HG03575 (cell line): ENCODE measurements around the gene VPS13D.

Experiments
- ATAC-seq: cut with Tn5 transposase; IDR thresholded peaks from one replicate; pipeline ENCODE4 v1.9.1; 2021; ENCODE audit not compliant: unreplicated experiment, insufficient number of reproducible peaks, low FRiP score; ENCODE audit errors: extremely low read depth

Gene VPS13D

DNA sequence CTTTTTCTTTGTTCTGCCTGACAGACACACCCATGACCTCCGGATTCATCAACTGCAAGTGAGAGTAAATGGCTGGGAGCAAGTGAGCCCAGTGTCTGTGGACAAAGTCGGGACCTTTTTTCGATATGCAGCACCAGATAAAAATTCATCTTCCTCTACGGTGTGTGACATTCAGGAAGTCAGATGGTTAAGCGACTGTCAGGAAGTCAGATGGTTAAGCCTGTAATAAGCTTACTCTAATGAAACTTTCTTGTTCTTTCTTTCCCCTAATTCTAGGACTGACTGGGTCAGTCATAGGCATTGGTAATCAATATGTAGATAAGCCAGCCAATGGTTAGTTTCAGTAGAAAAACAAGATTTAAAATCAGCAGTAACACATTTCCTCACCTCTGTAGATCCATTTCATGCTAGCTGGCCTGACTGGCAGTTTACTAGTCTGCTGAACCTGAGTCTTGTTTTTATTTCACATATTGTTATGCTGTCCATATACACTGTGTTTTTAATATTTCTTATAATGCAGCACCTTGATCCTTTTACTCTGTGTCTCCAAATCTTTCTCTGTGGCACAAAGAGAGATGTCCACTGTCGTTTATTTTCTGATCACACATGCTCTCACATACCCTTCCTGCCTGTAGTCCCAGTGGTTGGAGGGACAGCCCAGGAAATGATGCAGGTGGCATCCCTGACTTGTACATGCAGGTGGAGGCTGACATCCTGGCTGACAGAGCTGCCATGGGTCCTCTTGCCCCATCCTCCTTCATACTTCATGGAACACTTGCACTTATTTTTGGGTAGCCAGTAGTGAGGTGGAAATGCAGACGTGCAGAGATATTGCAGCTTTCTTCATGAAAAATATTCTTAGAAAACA lies 115.8 kb downstream of the VPS13D start:
- ATAC-seq: no peak

- no peak for ATAC-seq
Observed at GRCh38 chr1:12346483-12347151, 116.8 kb downstream of the VPS13D start.

DNA sequence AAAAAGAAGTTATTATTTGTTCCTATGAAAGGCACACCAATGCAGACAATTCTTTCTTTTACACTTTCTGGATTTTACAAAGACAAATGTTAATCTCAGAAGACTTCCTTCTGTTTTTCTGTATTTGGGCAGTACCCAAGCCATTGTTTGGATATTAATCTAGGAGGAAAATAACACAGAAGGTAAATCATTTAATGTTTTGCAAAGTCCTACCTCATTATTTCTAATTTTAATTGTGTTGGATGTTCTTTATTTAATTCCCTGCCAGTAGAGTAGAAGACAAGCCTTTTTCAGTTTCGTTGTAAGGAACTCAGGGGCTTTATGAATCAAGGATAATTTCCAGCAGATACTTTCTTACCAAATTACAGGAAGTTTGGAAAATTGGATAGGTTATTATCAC lies 118.3 kb downstream of the VPS13D start:
- no peak for ATAC-seq

GRCh38 chr1:12353981-12354380 lies 124.2 kb downstream of the VPS13D start:
- ATAC-seq: no peak

DNA sequence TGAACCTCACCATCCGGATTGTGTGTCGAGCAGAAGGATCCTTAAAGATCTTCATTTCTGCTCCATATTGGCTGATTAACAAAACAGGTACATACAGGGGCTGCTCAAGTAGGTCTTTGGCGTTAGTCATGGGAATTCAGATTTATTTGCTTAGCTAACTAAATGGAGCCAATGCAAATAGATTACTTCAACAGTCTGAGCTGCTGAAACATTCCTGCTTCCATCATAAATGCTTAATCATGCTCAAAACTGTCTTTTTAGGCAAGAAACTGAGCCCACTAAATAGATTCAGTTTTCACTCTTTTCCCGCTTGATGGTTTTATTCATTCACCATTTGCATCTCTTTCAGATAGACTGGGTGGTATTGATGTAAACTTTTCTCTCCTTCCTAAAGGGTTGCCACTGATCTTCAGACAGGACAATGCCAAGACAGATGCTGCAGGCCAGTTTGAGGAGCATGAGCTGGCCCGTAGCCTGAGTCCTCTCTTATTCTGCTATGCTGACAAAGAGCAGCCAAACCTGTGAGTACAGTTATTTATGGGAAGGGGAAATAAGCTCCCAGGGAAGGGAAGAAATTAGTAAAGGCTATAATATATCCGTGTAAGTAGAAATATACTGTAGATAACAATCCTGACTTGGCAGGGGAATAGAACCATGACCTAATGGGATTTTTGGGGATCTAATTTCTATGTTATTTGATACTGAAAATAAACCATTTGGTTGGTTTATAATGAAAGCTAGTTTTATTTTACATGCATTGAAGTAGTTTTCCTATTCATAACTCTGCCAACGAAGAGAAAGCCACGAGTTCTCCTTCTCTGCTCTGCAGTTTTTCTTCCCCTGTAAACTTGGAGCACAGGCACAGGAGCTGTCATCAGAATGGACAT lies 126.4 kb downstream of the VPS13D start:
- ATAC-seq: no peak

DNA sequence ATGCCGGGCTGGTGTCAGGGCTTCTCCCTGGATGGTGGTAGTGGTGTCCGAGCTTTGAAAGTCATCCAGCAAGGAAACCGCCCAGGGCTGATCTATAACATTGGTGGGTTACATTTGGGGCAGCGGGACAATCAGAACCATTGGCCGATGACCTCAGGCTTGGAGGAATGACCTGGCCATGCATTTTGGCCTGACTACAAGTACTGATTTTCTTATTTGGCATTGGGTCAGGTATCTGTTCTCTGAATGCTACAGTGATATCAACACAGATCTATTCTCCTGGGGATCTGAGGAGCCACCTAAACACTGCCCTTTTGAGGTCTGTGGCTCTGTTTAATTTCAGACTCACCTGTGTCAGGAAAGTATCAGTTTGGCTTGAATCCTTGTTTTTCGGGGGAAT lies 128.7 kb downstream of the VPS13D start:
- no peak for ATAC-seq

GRCh38 chr1:12359359-12360133 lies 129.7 kb downstream of the VPS13D start:
- no peak for ATAC-seq

- ATAC-seq: no peak
Observed at GRCh38 chr1:12368646-12369045, 138.8 kb downstream of the VPS13D start.

GRCh38 chr1:12369258-12369657 lies 139.4 kb downstream of the VPS13D start:
- no peak for ATAC-seq

DNA sequence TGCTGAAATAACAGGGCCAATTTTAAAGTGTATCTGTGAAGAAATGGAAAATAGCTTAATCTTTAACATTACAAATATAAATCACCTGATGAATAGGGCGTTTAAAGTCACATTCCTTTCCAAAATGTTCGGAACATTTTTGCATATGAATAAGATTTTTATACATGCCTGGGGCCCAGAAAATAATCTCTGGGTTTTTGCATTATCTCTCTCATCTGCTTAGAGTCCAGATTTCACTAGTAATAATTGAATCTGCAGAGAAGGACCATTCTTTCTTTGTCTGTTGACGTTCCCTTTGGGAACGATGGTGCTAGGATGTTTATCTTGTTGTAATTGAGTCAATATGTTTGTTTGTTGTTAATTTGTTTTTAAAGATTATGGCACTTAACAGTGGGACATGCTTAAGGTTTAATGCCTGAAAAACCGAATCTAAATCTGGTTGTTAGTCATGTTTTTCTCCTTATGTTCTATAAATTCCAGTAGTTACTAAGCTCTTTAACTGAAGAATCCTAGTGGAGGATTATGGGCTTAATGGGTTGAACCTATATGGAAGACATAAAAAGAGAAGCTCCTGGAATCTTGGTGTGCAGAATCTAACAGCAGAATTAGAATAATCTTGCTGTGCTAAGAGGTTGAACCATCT lies 140.6 kb downstream of the VPS13D start:
- no peak for ATAC-seq

DNA sequence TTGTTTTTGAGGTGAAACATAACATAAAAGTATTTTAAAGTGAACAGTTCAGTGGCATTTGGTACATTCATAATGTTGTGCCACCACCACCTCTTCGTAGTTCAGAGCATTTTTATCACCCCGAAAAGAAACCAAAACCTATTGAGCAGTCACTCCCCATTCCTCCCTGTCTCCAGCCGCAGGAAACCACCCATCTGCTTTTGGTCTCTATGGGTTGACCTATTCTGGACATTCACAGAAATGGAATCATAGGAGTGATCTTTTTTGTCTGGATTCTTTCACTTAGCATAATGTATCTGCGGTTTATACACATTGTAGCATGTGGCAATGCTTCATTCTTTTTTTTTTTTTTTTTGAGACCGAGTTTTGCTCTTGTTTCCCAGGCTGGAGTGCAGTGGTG lies 141.2 kb downstream of the VPS13D start:
- ATAC-seq: no peak

DNA sequence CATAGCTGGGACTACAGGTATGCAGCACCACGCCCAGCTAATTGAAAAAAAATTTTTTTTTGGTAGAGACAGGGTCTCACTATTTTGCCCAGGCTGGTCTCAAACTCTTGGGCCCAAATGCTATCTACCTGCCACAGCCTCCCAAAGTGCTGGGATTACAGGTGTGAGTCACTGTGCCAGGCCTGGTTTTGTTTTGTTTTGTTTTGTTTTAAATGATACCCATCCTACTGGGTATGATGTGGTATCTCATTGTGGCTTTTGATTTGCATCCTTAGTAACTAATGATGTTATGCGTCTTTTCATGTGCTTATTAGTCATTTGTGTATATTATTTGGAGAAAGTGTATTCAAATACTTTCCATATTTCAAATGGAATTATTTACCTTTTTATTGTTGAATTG lies 142.3 kb downstream of the VPS13D start:
- ATAC-seq: no peak

GRCh38 chr1:12372761-12373160 lies 142.9 kb downstream of the VPS13D start:
- no peak for ATAC-seq

GRCh38 chr1:12375133-12375829 lies 145.5 kb downstream of the VPS13D start:
- no peak for ATAC-seq

DNA sequence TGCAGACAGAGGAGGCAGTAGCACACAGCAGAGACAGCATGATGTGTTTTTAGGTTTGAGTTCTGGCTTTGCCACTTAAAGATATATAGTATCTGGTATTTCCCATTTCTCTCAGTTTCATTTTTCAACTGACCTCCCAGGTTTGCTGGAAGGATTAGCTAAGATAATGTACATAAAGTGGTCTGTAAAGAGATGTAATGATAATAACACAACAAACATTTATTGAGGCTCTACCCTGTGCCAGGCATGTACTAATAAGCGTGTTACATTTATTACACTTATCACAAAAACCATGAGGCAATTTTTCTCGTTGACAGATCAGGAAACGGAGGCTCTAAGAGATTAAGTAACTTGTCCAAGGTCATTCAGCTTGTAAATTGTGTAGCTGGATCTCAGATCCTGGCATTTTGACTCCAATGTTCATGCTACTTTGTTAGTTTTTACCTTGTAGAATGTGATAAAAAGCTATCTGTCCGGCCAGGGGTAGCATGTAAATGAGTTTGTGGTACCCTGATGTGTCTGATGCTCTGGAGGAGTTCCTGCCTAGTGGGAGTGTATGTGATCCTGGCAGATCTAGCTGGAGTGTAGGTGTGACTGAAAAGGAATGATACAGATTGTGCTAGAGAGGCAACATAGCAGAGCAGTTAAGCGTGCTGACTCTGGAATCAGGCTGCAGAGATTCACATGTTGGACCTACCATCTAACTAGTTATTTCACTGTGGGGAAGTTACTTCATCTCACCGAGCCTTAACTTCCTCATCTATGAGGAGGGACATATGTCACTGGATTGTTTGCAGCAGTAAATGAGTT lies 146.6 kb downstream of the VPS13D start:
- no peak for ATAC-seq

- no peak for ATAC-seq
Observed at GRCh38 chr1:12380326-12381249, 150.8 kb downstream of the VPS13D start.
